Breast epithelium (tissue), 4 donors: ENCODE measurements around the gene FAM53A. TPM values are rescaled to one million over a fixed set of nuclear protein-coding genes. Genes with fewer than 3 reads are reported as not detected.

ENCODE experiments used
- DNase-seq, 2 donors: peaks; one replicate each; pipeline ENCODE4 v3.0.0-alpha.2; 2019; ENCODE audit warnings: low spot score in 2 of 2
- H3K27ac ChIP-seq, 2 donors: fragments of 200-600 bp; sonication (generic) in 1 of 2; one replicate each; pipeline ENCODE4 v1.5.1; 2016 to 2019; ENCODE audit warnings: mild to moderate bottlenecking in 1 of 2
- H3K27me3 ChIP-seq, 2 donors: fragments of 200-600 bp; sonication (generic) in 1 of 2; one replicate each; pipeline versions ENCODE4 v1.5.1 to v1.6.0; 2017 to 2019; ENCODE audit warnings: control low read depth in 1 of 2, mild to moderate bottlenecking in 1 of 2
- H3K36me3 ChIP-seq: fragments of 200-600 bp; one replicate; pipeline ENCODE4 v1.5.1; 2019
- H3K4me1 ChIP-seq, 2 donors: fragments of 200-600 bp; sonication (generic); one replicate each; pipeline ENCODE4 v1.5.1; 2016 to 2019; ENCODE audit warnings: control low read depth in 1 of 2
- H3K4me3 ChIP-seq, 3 donors: fragments of 200-600 bp; sonication (generic); 1 replicate in 2 of 3; 2 replicates in 1 of 3; pipeline ENCODE4 v1.5.1; 2016 to 2019; ENCODE audit warnings: mild to moderate bottlenecking in 3 of 3, moderate library complexity in 2 of 3
- H3K9me3 ChIP-seq, 2 donors: fragments of 200-600 bp; sonication (generic) in 1 of 2; one replicate each; pipeline ENCODE4 v1.5.1; 2016 to 2019; ENCODE audit warnings: control low read depth in 1 of 2
- POLR2A ChIP-seq: fragments of 450-650 bp; IDR thresholded peaks from one replicate; pipeline ENCODE4 v1.6.1; 2016; ENCODE audit warnings: antibody characterized with exemption, mild to moderate bottlenecking, moderate library complexity
- POLR2AphosphoS5 ChIP-seq, 3 donors: sonication (generic); formaldehyde crosslinking; IDR thresholded peaks; one replicate each; pipeline ENCODE4 v1.6.1; 2017; ENCODE audit warnings: antibody characterized with exemption in 3 of 3
- intact Hi-C: fragments of 100-400 bp; cut with DNase I; formaldehyde crosslinking; loops from one replicate; pipeline ENCODE4 v1.15.1; 2023; ENCODE audit warnings: low total_unique reads
- total RNA-seq, 3 donors: library from RNA; depleted of rRNA; stranded (reverse); fragments of >200 nt; gene quantifications; one replicate each; pipeline ENCODE4 v1.1.0, GENCODE V29; 2016
- TF ChIP-seq, protein P1 (sequence below), 3 donors: fragments of 450-650 bp; IDR thresholded peaks; one replicate each; pipeline ENCODE4 v1.5.1; 2016 to 2017; ENCODE audit warnings: antibody characterized with exemption in 3 of 3, mild to moderate bottlenecking in 3 of 3, moderate library complexity in 3 of 3

FAM53A gene
- total RNA-seq, 3 donors from 2014 or later, result 3.7 to 7.2 (median 4.6) TPM

DNA sequence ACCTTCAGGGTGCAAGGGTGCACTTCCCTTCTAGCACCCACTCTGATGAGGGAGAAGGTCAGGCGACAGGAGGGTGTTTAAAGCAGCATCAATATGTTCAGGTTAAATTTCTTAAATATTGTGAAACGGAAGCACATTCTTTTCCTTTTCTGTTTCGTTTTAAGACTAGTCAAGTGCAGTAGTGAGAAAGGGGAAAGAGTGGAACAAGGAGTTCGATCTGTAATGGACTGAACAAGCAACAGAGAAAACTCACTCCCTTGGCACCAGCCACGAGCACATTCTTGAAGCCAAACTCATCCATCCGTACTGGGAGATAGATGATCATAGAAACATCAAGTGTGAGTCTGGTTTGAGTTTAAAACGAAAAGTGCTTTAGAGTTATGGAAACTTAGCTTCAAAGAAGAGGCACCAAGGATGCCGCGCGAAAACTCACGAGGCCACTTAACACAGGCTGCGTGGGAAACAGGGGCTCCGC lies 815 bp downstream of the FAM53A start:
- Histone ChIP-seq H3K4me3 (peak overlapping the region; percentile 61 to 81 (median 74)), H3K27ac (peak overlapping the region; percentile 78 to 79), H3K9me3 (no peaks in the 10 kb centered on the region), H3K4me1 (no peaks in the 10 kb centered on the region), H3K27me3 (no peaks in the 10 kb centered on the region), H3K36me3 (no peaks in the 10 kb centered on the region)
- DNase-seq, result peak in 1 of 2 donors; percentile 30
- intact Hi-C loops, result no loop called here
- no peak for TF ChIP-seq POLR2A

DNA sequence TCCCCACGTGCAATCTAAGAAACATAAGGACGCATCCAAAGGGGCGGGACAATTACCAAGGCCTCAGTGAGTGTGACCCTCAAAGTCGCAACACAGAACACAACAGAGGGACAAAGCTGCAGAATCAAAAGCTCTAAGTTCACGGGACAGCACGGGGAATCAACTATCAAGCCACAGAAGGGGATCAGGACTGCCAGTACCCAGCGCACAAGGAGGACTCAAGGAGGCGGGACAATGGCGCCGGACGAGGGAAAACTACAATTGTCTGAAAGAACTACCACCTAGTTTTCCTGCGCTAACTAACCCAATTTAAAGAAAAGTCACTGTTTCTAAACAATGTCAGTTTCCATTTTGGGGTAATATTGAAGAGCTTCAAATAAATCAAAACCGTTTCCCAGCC lies 1.3 kb downstream of the FAM53A start:
- DNase-seq, result no peak
- no peaks in the 10 kb centered on the region for H3K27me3 ChIP-seq
- H3K4me3 ChIP-seq, result peak overlapping the region; percentile 61 to 81 (median 74)
- peak overlapping the region in 1 of 2 donors; percentile 79 for H3K27ac ChIP-seq
- intact Hi-C loops, result no loop called here
- H3K4me1 ChIP-seq, result no peaks in the 10 kb centered on the region
- no peaks in the 10 kb centered on the region for H3K36me3 ChIP-seq
- H3K9me3 ChIP-seq, result no peaks in the 10 kb centered on the region
- TF ChIP-seq POLR2AphosphoS5 (IDR thresholded peaks at IDR 0.05) (no peak), POLR2A (no peak)
- TF ChIP-seq, protein P1, sequence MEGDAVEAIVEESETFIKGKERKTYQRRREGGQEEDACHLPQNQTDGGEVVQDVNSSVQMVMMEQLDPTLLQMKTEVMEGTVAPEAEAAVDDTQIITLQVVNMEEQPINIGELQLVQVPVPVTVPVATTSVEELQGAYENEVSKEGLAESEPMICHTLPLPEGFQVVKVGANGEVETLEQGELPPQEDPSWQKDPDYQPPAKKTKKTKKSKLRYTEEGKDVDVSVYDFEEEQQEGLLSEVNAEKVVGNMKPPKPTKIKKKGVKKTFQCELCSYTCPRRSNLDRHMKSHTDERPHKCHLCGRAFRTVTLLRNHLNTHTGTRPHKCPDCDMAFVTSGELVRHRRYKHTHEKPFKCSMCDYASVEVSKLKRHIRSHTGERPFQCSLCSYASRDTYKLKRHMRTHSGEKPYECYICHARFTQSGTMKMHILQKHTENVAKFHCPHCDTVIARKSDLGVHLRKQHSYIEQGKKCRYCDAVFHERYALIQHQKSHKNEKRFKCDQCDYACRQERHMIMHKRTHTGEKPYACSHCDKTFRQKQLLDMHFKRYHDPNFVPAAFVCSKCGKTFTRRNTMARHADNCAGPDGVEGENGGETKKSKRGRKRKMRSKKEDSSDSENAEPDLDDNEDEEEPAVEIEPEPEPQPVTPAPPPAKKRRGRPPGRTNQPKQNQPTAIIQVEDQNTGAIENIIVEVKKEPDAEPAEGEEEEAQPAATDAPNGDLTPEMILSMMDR (IDR thresholded peaks at IDR 0.05), result no peak

DNA sequence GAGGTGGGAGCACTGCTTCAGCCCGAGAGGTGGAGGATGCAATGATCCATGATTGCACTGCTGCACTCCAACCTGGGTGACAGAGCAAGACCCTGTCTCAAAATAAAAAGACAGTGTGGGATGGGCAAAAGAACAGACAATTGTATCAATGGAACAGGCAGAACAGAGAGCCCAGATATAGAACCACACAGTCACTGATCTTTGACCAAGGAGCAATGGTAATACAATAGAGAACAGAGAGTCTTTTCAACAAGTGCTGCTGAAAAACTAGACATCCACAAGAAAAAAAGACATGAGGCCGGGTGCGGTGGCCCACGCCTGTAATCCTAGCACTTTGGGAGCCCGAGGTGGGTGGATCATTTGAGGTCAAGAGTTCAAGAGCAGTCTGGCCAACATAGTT lies 5.9 kb downstream of the FAM53A start:
- no peak overlapping the region for H3K4me3 ChIP-seq
- no peaks in the 10 kb centered on the region for H3K36me3 ChIP-seq
- TF ChIP-seq POLR2AphosphoS5 (IDR thresholded peaks at IDR 0.05) (no peak), POLR2A (no peak)
- H3K27ac ChIP-seq, result no peak overlapping the region
- H3K4me1 ChIP-seq, result no peaks in the 10 kb centered on the region
- intact Hi-C loops, result no loop called here
- no peak for DNase-seq
- H3K27me3 ChIP-seq, result no peaks in the 10 kb centered on the region
- no peaks in the 10 kb centered on the region for H3K9me3 ChIP-seq

DNA sequence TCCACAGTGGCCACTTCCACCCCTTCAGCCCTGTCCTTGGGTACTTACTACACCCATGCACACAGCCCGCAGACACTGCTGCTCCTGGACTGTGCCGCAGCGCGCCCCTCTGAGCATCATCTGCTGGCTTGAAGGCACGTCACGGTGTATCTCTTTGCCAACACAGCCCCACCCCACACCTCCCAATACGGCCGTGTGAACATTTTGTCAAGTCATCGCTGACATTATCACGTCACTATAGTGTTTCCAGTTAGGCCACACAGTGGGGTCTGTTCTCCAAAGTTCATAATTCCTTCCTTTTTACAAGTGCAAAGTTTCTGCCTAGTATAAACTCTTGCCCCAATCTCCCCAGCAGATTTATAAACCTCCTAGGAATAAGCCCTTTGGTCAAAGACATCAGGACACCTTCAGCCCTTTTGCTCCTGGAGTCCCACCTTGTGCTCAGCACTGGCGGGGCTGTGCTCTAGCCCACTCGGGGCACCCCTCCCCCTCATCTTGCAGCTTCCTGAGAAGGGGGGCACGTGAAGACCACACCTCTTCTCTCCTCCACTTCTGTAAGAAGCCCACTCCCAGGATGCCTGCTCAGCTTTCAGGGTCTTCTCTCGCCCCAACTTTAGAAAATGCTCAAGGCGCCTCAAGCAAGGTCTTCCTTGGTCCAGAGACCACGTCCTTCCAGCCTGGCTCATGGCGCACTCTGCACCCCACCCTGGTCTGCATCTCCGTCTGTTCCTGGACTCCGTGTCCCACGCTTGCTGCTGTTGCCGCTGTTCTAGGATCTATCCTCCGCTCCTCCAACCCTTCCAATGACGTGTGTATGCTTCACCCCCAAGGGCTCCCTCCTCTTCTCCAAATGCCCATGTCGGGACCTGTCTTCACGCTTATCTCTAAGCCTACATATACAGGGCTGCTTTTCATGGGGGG lies 7.2 kb downstream of the FAM53A start:
- Histone ChIP-seq H3K27me3 (no peaks in the 10 kb centered on the region), H3K9me3 (no peaks in the 10 kb centered on the region), H3K4me1 (no peaks in the 10 kb centered on the region), H3K4me3 (no peak overlapping the region), H3K36me3 (no peaks in the 10 kb centered on the region), H3K27ac (no peak overlapping the region)
- intact Hi-C loops, result no loop called here
- no peak for DNase-seq
- TF ChIP-seq POLR2AphosphoS5 (IDR thresholded peaks at IDR 0.05), result no peak
- no peak for TF ChIP-seq POLR2A
- TF ChIP-seq, protein P1 (IDR thresholded peaks at IDR 0.05), result no peak

- no peak overlapping the region for H3K27ac ChIP-seq
- DNase-seq, result no peak
- H3K4me3 ChIP-seq, result no peak overlapping the region
- intact Hi-C loops, result no loop called here
- no peaks in the 10 kb centered on the region for H3K36me3 ChIP-seq
- H3K27me3 ChIP-seq, result no peaks in the 10 kb centered on the region
- no peaks in the 10 kb centered on the region for H3K4me1 ChIP-seq
- TF ChIP-seq POLR2A (no peak), POLR2AphosphoS5 (IDR thresholded peaks at IDR 0.05) (no peak)
- TF ChIP-seq, protein P1 (IDR thresholded peaks at IDR 0.05), result no peak
- no peaks in the 10 kb centered on the region for H3K9me3 ChIP-seq
Measured at GRCh38 chr4:1675802-1676137, 8.3 kb downstream of the FAM53A start.

DNA sequence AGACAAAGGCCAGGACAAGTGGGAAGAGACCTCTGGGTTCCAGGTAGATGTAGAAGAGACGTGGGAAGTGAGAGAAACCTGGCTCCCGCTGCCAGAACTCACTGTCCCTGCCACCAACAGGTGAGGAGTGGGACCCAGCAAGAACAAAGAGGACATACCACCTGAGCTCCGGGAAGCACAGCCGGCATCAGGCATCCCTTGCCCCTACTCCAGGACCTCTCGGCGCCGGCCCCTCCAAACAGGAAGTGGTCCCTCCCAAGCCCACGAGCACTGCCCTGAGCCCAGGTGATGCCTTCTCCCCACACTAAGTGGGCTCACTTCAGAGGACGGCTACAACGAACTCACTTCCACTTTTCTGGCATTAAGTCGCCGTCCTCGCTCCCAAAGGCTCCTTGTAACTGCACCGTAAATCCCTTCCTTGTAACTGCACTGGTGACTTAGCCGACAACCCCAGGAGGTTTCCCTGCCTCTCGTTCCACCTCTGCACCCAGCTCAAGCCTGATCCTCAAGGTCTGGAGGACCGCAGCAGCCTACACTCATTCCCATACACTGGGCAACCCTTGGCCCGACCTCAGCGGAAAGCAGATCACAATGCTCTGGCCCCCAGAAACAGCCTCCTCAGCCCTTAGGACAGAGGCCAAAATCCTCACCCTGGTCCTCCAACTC lies 8.8 kb downstream of the FAM53A start:
- intact Hi-C loops, result no loop called here
- no peak for DNase-seq
- no peaks in the 10 kb centered on the region for H3K27me3 ChIP-seq
- H3K9me3 ChIP-seq, result no peaks in the 10 kb centered on the region
- H3K4me1 ChIP-seq, result no peaks in the 10 kb centered on the region
- no peak overlapping the region for H3K27ac ChIP-seq
- H3K4me3 ChIP-seq, result no peak overlapping the region
- no peaks in the 10 kb centered on the region for H3K36me3 ChIP-seq
- no peak for TF ChIP-seq POLR2A
